ENCODE measurements around the gene MTMR3. TPM values are rescaled to one million over a fixed set of nuclear protein-coding genes. Genes with fewer than 3 reads are reported as not detected.
A peak's percentile ranks its signal among the peaks of the same experiment; 100 is the strongest.

The MTMR3 gene
- total and polyA plus RNA-seq, 4 donors, result 6.0 to 38.8 (median 17.1) TPM

DNA sequence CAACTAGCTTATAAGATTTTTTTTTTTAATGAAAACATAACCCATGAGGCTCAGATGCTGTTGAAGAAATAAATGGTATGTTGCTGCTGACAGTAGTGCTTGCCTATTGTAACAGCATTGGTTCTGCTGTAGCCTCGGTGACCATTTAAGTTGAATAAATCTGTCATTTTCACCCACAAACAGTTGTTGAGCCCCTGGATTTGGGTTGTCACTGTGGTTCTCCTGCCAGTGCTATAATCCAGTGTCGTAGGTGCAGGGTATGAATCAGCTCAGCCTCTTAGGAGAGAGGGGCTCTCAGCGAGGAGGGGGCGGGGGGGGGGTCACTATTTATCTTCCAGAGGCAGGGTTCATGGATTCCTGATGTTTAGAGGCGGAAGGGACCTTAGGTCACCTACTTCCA is 147.4 kb downstream of the MTMR3 start (continued):
- TF ChIP-seq HNF4G (IDR thresholded peaks at IDR 0.05), result no peak

DNA sequence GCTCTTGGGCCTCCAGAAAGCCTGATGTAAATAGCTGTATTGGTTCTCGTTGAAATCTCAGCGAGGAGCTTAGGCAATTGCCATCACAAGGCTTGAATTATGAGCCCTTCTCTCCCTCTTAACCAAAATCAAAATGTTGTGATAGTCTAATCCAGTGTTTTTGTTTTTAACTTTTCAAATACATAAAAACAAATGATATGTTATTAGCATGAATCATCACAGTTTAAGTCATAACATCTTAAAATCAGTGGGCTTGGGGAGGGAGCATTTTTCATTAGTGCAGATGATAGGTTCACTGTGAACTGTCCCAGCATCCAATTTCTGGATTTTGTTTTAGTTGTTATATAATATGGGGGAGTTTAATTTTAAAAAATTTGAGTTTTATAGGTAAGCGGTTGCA is 148.4 kb downstream of the MTMR3 start:
- Histone ChIP-seq H3K4me1 (ENCODE audit: control insufficient read depth in 4 of 4, insufficient read depth in 4 of 4, low read length in 3 of 4) (peaks cover 0 to 18% (median 6%) of the 10 kb centered on the region in 4 donors), H3K9me3 (ENCODE audit: control insufficient read depth in 4 of 4, low read length in 3 of 4) (no peaks in the 10 kb centered on the region), H3K36me3 (ENCODE audit: control insufficient read depth in 4 of 4, insufficient read depth in 3 of 4, low read depth in 1 of 4, low read length in 3 of 4) (peaks cover 0 to 8% (median 1%) of the 10 kb centered on the region in 4 donors), H3K9ac (ENCODE audit: low read depth in 1 of 2, low read length in 2 of 2) (no peak overlapping the region), H3K4me3 (ENCODE audit: low read depth in 1 of 3, low read length in 3 of 3) (no peak overlapping the region), H3K27ac (ENCODE audit: low read depth in 1 of 2, low read length in 2 of 2) (no peak overlapping the region), H3K27me3 (ENCODE audit: control insufficient read depth in 4 of 4, insufficient read depth in 4 of 4, low read length in 3 of 4) (no peaks in the 10 kb centered on the region)
- no peak for DNase-seq (ENCODE audit: low spot score)
- WGBS, result 94% methylated on average over 3 of the region's 3 CpGs
- TF ChIP-seq, protein P1, sequence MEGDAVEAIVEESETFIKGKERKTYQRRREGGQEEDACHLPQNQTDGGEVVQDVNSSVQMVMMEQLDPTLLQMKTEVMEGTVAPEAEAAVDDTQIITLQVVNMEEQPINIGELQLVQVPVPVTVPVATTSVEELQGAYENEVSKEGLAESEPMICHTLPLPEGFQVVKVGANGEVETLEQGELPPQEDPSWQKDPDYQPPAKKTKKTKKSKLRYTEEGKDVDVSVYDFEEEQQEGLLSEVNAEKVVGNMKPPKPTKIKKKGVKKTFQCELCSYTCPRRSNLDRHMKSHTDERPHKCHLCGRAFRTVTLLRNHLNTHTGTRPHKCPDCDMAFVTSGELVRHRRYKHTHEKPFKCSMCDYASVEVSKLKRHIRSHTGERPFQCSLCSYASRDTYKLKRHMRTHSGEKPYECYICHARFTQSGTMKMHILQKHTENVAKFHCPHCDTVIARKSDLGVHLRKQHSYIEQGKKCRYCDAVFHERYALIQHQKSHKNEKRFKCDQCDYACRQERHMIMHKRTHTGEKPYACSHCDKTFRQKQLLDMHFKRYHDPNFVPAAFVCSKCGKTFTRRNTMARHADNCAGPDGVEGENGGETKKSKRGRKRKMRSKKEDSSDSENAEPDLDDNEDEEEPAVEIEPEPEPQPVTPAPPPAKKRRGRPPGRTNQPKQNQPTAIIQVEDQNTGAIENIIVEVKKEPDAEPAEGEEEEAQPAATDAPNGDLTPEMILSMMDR (IDR thresholded peaks at IDR 0.05; ENCODE audit: low read depth, low read length, missing input control), result no peak
- no peak for TF ChIP-seq EGR1 (IDR thresholded peaks at IDR 0.05; ENCODE audit: low read depth in 2 of 2)
- TF ChIP-seq, protein P2, sequence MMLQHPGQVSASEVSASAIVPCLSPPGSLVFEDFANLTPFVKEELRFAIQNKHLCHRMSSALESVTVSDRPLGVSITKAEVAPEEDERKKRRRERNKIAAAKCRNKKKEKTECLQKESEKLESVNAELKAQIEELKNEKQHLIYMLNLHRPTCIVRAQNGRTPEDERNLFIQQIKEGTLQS (IDR thresholded peaks at IDR 0.05), result no peak
- no peak for TF ChIP-seq YY1 (IDR thresholded peaks at IDR 0.05)

DNA sequence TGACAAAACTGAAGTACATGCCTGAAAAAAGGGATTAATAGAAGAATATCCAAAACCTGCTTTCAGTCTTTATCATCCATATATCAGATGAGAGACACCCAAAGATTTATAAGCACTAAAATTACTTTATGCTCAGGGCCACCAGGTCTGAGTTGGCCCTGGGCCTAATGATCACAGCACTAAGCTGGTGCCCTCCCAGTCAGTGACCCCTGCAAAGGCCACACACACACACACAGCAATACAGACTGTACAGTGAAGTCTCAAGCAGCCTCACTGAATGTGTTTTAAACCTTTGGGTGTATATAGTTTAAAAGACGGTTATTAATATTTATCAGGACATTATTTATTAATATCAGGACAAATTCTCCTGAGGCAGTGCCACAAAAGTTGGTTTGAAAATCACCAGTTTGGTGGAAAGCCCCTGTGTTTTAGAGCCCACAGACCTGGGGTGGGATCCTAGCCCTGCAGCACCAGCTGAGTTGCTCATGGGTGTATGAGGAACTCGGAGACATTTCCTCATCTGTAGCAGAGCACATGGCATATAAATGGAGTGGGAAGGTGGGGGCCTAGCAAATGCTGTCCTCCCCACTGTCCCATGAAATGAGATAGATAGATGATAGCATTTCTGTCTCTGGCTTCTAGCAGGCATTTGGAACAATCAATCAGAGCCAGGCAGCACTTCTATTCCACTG is 148.9 kb downstream of the MTMR3 start:
- H3K4me1 ChIP-seq (ENCODE audit: control insufficient read depth in 4 of 4, insufficient read depth in 4 of 4, low read length in 3 of 4), result peaks cover 0 to 18% (median 6%) of the 10 kb centered on the region in 4 donors
- TF ChIP-seq FOXA2 (IDR thresholded peaks at IDR 0.05) (no peak), RXRA (IDR thresholded peaks at IDR 0.05) (peak; percentile 78 to 87)
- no peaks in the 10 kb centered on the region for H3K9me3 ChIP-seq (ENCODE audit: control insufficient read depth in 4 of 4, low read length in 3 of 4)
- H3K36me3 ChIP-seq (ENCODE audit: control insufficient read depth in 4 of 4, insufficient read depth in 3 of 4, low read depth in 1 of 4, low read length in 3 of 4), result peaks cover 0 to 4% (median 0%) of the 10 kb centered on the region in 4 donors
- DNase-seq (ENCODE audit: low spot score), result no peak
- no peaks in the 10 kb centered on the region for H3K27me3 ChIP-seq (ENCODE audit: control insufficient read depth in 4 of 4, insufficient read depth in 4 of 4, low read length in 3 of 4)
- 73% methylated on average over 2 of the region's 2 CpGs for WGBS
- H3K4me3 ChIP-seq (ENCODE audit: low read depth in 1 of 3, low read length in 3 of 3), result no peak overlapping the region
- H3K27ac ChIP-seq (ENCODE audit: low read depth in 1 of 2, low read length in 2 of 2), result no peak overlapping the region
- no peak overlapping the region for H3K9ac ChIP-seq (ENCODE audit: low read depth in 1 of 2, low read length in 2 of 2)

DNA sequence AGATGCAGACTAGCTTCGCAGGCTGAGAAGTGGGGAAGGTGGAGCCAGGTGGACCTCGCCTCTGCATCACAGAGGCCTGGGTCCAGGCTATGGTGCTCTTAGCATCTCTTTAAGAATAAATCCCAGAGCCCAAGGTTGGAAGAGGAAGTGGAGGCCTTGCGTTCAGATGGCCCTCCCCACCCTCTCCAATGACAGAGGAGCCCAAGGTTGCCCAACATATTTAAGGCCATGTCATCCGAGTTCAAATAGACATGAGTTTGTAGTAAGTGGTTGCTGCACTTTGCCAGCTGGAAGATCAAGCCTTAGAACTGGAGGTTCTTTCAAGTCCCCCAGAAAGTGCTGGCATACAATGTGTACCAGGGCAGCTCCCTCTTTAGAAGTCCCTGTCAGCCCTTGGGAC is 150.2 kb downstream of the MTMR3 start:
- no peak overlapping the region for H3K4me3 ChIP-seq (ENCODE audit: low read depth in 1 of 3, low read length in 3 of 3)
- H3K27me3 ChIP-seq (ENCODE audit: control insufficient read depth in 4 of 4, insufficient read depth in 4 of 4, low read length in 3 of 4), result no peaks in the 10 kb centered on the region
- no peak overlapping the region for H3K27ac ChIP-seq (ENCODE audit: low read depth in 1 of 2, low read length in 2 of 2)
- H3K4me1 ChIP-seq (ENCODE audit: control insufficient read depth in 4 of 4, insufficient read depth in 4 of 4, low read length in 3 of 4), result peaks cover 0 to 19% (median 6%) of the 10 kb centered on the region in 4 donors
- H3K9ac ChIP-seq (ENCODE audit: low read depth in 1 of 2, low read length in 2 of 2), result no peak overlapping the region
- H3K36me3 ChIP-seq (ENCODE audit: control insufficient read depth in 4 of 4, insufficient read depth in 3 of 4, low read depth in 1 of 4, low read length in 3 of 4), result peaks cover 0 to 2% (median 0%) of the 10 kb centered on the region in 4 donors
- no peaks in the 10 kb centered on the region for H3K9me3 ChIP-seq (ENCODE audit: control insufficient read depth in 4 of 4, low read length in 3 of 4)
- TF ChIP-seq SP1 (IDR thresholded peaks at IDR 0.05) (no peak), YY1 (IDR thresholded peaks at IDR 0.05) (no peak), RXRA (IDR thresholded peaks at IDR 0.05) (no peak), EGR1 (IDR thresholded peaks at IDR 0.05; ENCODE audit: low read depth in 2 of 2) (no peak), JUND (IDR thresholded peaks at IDR 0.05) (no peak), HNF4A (conservative IDR thresholded peaks at IDR 0.05) (no peak), NR2F2 (IDR thresholded peaks at IDR 0.05) (no peak), HNF4G (IDR thresholded peaks at IDR 0.05) (no peak), RAD21 (IDR thresholded peaks at IDR 0.05) (no peak), FOXA2 (IDR thresholded peaks at IDR 0.05) (no peak)
- TF ChIP-seq, protein P3, sequence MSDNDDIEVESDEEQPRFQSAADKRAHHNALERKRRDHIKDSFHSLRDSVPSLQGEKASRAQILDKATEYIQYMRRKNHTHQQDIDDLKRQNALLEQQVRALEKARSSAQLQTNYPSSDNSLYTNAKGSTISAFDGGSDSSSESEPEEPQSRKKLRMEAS (IDR thresholded peaks at IDR 0.05), result no peak
- TF ChIP-seq, protein P1 (IDR thresholded peaks at IDR 0.05; ENCODE audit: low read depth, low read length, missing input control), result no peak
- TF ChIP-seq, protein P4, sequence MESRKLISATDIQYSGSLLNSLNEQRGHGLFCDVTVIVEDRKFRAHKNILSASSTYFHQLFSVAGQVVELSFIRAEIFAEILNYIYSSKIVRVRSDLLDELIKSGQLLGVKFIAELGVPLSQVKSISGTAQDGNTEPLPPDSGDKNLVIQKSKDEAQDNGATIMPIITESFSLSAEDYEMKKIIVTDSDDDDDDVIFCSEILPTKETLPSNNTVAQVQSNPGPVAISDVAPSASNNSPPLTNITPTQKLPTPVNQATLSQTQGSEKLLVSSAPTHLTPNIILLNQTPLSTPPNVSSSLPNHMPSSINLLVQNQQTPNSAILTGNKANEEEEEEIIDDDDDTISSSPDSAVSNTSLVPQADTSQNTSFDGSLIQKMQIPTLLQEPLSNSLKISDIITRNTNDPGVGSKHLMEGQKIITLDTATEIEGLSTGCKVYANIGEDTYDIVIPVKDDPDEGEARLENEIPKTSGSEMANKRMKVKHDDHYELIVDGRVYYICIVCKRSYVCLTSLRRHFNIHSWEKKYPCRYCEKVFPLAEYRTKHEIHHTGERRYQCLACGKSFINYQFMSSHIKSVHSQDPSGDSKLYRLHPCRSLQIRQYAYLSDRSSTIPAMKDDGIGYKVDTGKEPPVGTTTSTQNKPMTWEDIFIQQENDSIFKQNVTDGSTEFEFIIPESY (IDR thresholded peaks at IDR 0.05), result no peak
- 87% methylated on average over 4 of the region's 4 CpGs for WGBS
- no peak for DNase-seq (ENCODE audit: low spot score)
